ENCODE data around the gene RIMS4.

The RIMS4 gene

GRCh38 chr20:44810391-44811149, at the start of gene RIMS4:
Gene RIMS4 (minus strand): TSS chr20:44810546. CDS start chr20:44810271, 275 bp downstream.
- peak; percentile 16 for DNase-seq

DNA sequence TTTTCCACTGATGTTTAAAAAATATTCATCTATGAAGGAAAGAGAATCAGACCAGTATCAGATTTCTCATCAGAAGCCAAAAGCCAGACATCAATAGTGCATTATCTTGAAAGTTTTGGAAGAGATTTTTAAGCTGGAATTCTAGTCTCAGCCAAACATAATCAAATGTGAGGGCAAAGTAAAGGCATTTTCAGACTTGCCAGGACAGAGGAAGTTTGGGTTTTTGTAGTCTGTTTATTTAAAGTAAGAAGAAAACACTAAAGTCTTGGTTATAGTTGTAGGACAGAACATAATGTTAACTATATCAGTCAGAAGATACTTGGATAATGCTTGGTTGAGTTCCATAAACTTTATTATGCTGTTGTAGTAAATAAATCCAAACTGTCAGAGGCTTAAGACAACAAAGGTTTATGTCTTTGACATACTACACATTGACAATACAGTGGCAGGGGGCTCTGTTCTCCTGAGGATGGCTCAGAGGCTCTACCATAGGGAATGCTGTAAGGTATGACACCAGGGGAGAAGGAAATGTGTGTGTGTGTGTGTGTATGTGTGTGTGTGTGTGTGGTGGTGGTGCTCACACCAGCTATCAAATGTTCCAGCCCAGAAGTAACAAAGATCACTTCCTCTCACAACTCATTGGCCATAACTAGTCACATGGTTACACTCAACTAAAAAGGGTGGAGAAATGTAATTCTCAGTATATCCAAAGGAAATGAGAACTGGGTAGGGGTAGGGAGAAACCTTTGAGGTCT, 48.4 kb upstream of the RIMS4 start:
- DNase-seq, result no peak

DNA sequence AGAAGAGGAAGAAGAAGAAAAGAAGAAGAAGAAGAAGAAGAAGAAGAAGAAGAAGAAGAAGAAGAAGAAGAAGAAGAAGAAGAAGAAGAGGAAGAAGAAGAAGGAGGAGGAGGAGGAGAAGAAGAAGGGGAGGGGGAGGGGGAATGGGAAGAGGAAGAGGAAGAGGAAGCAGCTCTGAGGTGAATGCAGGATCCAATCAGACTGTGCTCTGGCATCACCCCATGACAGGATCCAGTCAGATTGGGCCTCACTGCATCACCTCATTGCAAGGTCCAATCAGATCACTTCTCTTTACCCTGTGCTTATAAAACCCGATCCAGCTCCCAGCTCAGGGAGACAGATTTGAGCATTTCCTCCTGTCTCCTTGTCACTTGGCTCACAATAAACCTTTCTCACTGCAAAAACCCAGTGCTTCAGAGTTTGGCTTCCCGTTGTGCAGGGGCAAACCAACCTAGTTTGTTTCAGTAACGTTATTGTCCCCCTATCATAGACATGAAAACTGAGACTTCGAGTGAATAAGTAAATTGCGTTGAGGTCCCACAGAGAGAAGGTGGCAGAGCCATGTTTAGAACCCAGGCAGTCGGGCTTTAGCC, 46.6 kb upstream of the RIMS4 start:
- DNase-seq, result no peak

GRCh38 chr20:44856442-44856841, 46.1 kb upstream of the RIMS4 start:
- DNase-seq, result no peak

DNA sequence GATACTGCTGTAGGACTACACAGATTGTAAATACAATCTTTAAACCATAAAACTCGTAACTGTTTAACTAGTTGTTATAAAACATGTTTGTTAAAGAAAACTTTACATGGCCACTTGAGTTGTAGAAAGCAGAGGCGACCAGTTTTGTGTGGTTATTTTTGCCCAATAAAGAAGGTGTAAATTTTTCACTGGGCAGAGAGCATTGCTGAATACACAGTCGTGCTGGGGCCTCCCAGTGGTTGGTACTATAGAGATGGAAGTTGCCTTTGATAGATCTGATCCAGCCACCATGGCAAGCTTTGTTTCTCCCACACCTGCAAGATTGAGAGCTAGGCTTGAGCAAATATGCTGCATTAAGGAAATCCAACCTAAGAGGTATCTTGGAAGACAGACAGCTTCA, 41.2 kb upstream of the RIMS4 start:
- no peak for DNase-seq

- DNase-seq, result no peak
Measured at GRCh38 chr20:44850837-44851236, 40.5 kb upstream of the RIMS4 start.

DNA sequence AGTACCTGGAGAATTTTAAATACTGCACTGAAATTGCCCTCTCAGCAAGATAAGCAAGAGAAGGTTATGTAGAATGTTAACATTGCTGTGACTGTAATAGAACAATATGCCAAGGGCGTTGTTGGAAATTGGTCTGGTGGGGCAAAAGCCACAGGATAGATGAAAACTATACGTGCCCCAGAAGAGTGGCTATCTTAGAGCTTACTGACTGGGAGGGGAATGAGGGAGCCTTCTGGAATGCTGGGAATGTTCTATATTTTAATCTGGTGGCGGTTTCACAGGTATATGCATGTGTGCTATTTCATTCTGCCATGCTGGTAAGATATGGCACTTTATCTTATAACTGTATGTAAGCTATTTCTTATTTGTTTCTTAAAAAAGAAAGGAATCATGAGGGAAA, 39.9 kb upstream of the RIMS4 start:
- no peak for DNase-seq

DNA sequence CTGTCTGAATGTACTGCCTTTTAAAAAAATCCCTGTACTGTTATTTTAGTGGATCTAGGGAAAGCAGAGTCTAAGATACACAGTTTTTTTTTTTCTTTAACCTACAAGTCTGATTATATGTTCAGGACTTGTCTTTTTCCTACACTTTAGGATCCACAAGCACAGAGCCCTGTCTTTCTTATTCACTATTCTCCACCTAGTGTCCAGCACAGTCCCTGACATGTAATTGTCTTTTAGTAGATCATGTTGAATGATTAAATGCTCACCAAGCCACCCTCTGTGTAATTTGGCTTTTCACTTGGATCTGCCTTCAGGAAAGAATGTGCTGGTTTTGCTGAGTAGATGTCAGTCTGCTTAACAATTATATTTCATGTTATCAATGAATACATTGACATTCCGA, 39.4 kb upstream of the RIMS4 start:
- no peak for DNase-seq

DNA sequence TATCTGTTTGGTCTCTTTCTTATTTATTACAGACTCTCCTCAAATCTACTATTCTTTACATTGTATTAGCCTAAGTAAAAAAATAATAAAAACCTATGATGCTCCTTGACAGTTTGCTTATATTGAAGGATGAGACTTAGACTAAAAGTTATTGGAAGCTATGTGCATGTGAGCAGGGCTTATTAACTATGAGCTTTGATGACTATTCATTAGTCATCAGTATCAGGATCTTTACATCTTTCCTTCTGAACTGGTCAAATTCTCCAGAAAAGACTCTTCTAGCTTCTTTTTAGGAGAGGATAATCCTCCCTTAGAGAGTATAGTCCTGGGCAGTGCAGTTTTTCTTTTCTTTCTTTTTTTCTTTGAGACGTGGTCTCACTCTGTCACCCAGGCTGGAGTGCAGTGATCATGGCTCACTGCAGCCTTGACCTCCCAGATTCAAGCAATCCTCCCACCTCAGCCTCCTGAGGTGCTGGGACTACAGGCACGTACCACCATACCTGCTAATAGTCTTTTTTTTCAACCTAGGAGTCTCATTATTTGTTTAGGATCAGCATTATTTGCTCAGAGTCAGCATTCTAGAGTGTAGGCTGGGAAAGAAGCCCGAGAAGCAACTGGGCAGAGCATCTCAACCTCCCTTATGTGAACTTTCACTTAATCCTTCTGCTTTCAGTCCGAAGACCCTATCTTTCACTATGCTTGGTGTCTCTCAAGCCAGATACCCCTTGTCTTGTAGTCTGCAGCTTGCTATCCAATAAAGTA, 38.1 kb upstream of the RIMS4 start:
- DNase-seq, result no peak

- DNase-seq, result no peak
Measured at GRCh38 chr20:44843876-44844275, 33.5 kb upstream of the RIMS4 start.

DNA sequence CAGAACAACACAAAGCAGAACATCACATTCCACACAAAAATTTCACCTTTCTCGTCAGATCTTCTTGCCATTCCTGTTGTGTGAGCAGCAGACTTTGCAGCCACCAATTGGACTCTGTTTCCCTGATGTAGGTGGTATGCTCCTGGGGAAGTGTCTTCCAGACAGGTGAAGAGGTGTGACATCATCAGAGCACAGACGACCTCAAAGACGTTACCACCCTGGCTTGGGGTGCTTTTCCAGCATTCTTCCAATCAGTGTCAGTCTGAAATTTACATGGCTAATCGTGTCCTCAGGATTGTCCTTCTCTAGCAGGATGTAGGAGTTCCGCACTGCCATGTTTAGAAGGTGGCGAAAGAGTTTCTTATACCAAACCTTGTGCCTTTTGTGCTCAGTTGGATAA, 31.6 kb upstream of the RIMS4 start:
- DNase-seq, result no peak

DNA sequence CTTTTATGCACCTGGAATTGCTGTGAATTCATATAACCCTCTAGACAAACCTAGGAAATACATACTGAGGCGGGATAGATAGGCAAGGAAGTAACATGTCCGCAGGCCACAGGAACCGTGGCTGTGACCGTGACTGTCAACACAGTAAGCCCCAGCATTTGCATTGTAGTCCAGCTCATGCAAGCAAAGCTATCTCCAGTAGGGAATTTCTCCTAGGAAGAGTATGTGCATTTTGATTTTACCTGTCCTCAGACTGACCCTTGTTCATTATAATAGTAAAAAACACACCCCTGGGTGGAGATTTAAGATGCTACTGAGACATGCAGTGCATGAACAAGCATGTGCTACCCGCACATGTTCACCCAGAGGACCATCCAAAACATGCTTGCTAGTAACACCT, 30.5 kb upstream of the RIMS4 start:
- no peak for DNase-seq

DNA sequence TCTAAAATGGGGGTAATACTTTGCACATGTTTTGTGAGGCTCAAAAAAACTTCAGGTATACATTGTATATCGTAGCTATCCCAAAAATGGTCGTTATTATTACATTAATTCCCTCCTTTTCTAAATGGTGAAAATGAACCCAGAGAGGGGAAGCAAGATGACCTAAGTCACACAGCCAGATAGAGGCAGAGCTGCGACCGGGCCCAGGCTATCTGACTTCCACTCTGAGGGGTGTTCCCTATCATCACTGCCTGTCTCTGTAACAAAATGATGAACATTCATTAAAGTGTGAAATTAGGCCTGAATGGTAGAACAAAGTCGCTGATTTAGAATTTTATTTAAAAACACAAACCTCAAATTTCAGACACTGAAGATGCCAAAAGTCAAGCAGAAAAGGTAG, 29.1 kb upstream of the RIMS4 start:
- no peak for DNase-seq

- DNase-seq, result no peak
Measured at GRCh38 chr20:44838521-44838920, 28.2 kb upstream of the RIMS4 start.

GRCh38 chr20:44837946-44838345, 27.6 kb upstream of the RIMS4 start:
- no peak for DNase-seq

GRCh38 chr20:44836601-44837120, 26.3 kb upstream of the RIMS4 start:
- DNase-seq, result no peak

DNA sequence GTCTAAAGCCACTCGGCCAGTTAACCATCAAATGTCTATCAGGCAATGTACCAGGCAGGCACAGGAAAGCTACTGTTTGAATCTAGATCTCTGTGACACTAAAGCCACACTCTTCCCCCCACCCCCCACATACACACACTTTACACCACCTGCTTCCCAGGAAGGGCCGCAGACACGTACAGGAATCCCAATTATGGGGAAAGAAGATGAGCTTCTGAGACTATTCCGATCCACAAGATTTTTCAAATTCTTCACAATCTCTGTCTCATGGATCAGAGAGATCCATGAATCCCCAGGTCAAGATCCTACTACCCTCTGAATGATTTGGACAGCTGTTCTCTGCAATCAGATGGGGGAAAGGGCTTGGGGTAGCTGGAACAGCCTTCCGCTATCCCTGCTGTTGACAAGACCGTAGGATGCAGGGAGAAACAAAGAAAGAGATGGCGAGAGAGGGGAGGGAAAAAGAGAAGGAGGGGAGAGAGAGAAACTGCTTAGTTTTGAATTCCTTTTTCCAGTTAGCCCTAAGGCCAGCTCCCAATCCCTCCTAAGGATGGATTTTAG, 25.4 kb upstream of the RIMS4 start:
- no peak for DNase-seq

GRCh38 chr20:44835116-44835515, 24.8 kb upstream of the RIMS4 start:
- DNase-seq, result no peak

DNA sequence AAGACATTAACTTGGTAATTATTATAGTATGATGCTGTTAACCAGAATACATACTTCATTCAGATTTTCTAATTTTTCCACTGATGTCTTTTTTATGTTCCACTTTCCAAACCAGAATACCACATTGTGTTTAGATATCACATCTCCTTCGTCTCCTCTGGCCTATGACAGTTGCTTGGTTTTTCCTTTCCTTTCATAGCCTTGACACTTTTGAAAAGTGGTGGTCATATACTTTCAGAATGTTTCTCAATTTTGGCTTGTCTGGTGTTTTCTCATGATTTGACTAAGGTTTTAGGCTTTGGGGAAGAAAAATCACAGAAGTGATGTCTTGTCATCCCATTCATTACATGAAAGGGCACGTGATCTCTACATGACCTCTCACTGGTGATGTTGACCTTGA, 24.3 kb upstream of the RIMS4 start:
- no peak for DNase-seq

DNA sequence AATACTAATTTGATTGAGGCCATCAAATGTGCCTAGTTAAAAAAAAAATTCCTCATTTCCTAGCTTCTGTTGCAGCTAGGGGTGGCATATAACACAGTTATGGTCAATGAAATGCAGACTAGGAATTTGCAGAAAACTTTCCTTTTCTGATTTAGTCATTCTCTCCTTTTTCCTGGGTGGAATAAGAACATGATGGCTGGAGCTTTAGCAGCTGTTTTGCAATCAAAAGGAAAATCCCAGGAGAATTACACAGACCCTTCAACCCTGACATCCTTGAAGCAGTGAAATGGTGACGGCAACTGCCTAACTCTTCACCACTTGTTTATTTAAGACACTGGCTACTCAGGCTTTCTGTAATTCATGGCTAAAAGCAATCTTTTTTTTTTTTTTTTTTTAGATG, 23.1 kb upstream of the RIMS4 start:
- no peak for DNase-seq

DNA sequence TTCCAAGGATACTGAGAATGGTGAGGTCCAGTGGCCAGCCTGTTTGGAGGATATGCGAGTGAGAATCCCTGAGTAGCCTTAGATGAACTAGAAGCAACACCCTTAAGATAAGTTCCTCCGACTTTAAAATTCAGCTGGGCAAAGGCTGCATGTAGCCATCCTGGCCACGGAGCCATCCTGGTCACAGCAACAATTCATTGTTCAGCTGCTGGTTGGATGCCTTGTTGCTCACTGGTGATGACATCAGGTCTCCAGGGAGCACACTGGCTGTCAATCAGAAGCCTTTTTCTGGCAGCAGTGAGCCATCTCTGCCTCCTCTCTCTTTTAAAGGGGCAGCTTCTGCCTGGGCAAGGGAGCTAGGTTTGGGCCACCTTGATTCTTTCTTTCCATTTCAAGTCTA, 22.4 kb upstream of the RIMS4 start:
- DNase-seq, result no peak

GRCh38 chr20:44830995-44831394, 20.6 kb upstream of the RIMS4 start:
- no peak for DNase-seq

- DNase-seq, result no peak
Measured at GRCh38 chr20:44830523-44830922, 20.2 kb upstream of the RIMS4 start.
